HG02943 (cell line): Measurements from ENCODE around the gene REC8.

Source experiments
- ATAC-seq: cut with Tn5 transposase; IDR thresholded peaks from one replicate; pipeline ENCODE4 v1.9.1; 2021; ENCODE audit warnings: mild to moderate bottlenecking, low read depth, moderate library complexity; ENCODE audit not compliant: unreplicated experiment

Gene REC8

GRCh38 chr14:24226473-24226872 lies 54.6 kb downstream of the REC8 start:
- ATAC-seq: no peak

- ATAC-seq: no peak
These were observed 57.0 kb downstream of the REC8 start for GRCh38 chr14:24228902-24229301.
